Astrocyte (in vitro differentiated cells and primary cell): ENCODE data around the gene SMTNL2. TPM values are rescaled to one million over a fixed set of nuclear protein-coding genes. Genes with fewer than 3 reads are reported as not detected.

Experiments used
- DNase-seq: peaks from one replicate; pipeline ENCODE4 v3.0.0-alpha.2; 2010; ENCODE audit warnings: low read depth
- FAIRE-seq: peaks from 2 replicates; lab custom pipeline; 2011; peaks lifted over from hg19 to GRCh38; lab: Jason Lieb, UNC
- H2AFZ ChIP-seq: 2 replicates; pipeline ENCODE4 v1.6.0; 2012; ENCODE audit warnings: low read depth, low read length, inconsistent platforms
- H3K27ac ChIP-seq: 2 replicates; pipeline ENCODE4 v1.5.1; 2011; ENCODE audit warnings: low read depth, low read length, inconsistent platforms
- H3K27me3 ChIP-seq: 2 replicates; pipeline ENCODE4 v1.6.0; 2011; ENCODE audit warnings: low read length, inconsistent platforms; ENCODE audit not compliant: insufficient read depth
- H3K36me3 ChIP-seq: 2 replicates; pipeline ENCODE4 v1.5.1; 2011; ENCODE audit warnings: low read length, inconsistent platforms; ENCODE audit not compliant: insufficient read depth
- H3K4me1 ChIP-seq: 2 replicates; pipeline ENCODE4 v1.5.1; 2011; ENCODE audit warnings: low read length, inconsistent platforms; ENCODE audit not compliant: insufficient read depth
- H3K4me2 ChIP-seq: 2 replicates; pipeline ENCODE4 v1.6.0; 2012; ENCODE audit warnings: low read length, inconsistent platforms
- H3K4me3 ChIP-seq: 2 replicates; pipeline ENCODE4 v1.5.1; 2011; ENCODE audit warnings: low read depth, mild to moderate bottlenecking, low read length, inconsistent platforms; ENCODE audit not compliant: insufficient read depth
- H3K79me2 ChIP-seq: 2 replicates; pipeline ENCODE4 v1.6.0; 2012; ENCODE audit warnings: mild to moderate bottlenecking, low read length, inconsistent platforms; ENCODE audit not compliant: insufficient read depth
- H3K9ac ChIP-seq: 2 replicates; pipeline ENCODE4 v1.6.0; 2012; ENCODE audit warnings: mild to moderate bottlenecking, low read length, inconsistent platforms
- H3K9me3 ChIP-seq: 2 replicates; pipeline ENCODE4 v1.5.1; 2012; ENCODE audit warnings: low read depth, mild to moderate bottlenecking, low read length, inconsistent platforms; ENCODE audit not compliant: insufficient read depth
- H4K20me1 ChIP-seq: 2 replicates; pipeline ENCODE4 v1.6.0; 2012; ENCODE audit warnings: low read length, inconsistent platforms; ENCODE audit not compliant: insufficient read depth
- H3K27ac Mint-ChIP-seq: one replicate; pipeline ENCODE4 v1.8.0; 2021; ENCODE audit warnings: mild to moderate bottlenecking, mixed read lengths; ENCODE audit not compliant: unreplicated experiment
- H3K27me3 Mint-ChIP-seq: one replicate; pipeline ENCODE4 v1.8.0; 2021; ENCODE audit warnings: low read depth, mixed read lengths; ENCODE audit not compliant: unreplicated experiment
- H3K36me3 Mint-ChIP-seq: one replicate; pipeline ENCODE4 v1.8.0; 2021; ENCODE audit warnings: low read depth, mixed read lengths; ENCODE audit not compliant: unreplicated experiment
- H3K4me1 Mint-ChIP-seq: one replicate; pipeline ENCODE4 v1.8.0; 2021; ENCODE audit warnings: low read depth, mixed read lengths; ENCODE audit not compliant: unreplicated experiment
- H3K4me3 Mint-ChIP-seq: one replicate; pipeline ENCODE4 v1.8.0; 2021; ENCODE audit warnings: mild to moderate bottlenecking, moderate library complexity, mixed read lengths; ENCODE audit not compliant: unreplicated experiment
- H3K9me3 Mint-ChIP-seq: one replicate; pipeline ENCODE4 v1.8.0; 2021; ENCODE audit warnings: mild to moderate bottlenecking, mixed read lengths; ENCODE audit not compliant: unreplicated experiment
- EZH2 ChIP-seq: IDR thresholded peaks from 2 replicates; pipeline ENCODE4 v1.6.1; 2012; ENCODE audit warnings: mild to moderate bottlenecking, low read length, inconsistent platforms; ENCODE audit not compliant: insufficient read depth
- total RNA-seq: library from RNA; stranded (reverse); gene quantifications from 2 replicates; pipeline ENCODE4 v1.2.1, GENCODE V29; 2021
- TF ChIP-seq, protein P1 (sequence below): IDR thresholded peaks from 2 replicates; pipeline ENCODE4 v1.5.1; 2011; ENCODE audit warnings: low read depth, mild to moderate bottlenecking, inconsistent platforms, low read length, moderate library complexity; ENCODE audit not compliant: insufficient read depth

SMTNL2 gene
- total RNA-seq, 1 donor from 2014 or later, result 0.18 TPM

DNA sequence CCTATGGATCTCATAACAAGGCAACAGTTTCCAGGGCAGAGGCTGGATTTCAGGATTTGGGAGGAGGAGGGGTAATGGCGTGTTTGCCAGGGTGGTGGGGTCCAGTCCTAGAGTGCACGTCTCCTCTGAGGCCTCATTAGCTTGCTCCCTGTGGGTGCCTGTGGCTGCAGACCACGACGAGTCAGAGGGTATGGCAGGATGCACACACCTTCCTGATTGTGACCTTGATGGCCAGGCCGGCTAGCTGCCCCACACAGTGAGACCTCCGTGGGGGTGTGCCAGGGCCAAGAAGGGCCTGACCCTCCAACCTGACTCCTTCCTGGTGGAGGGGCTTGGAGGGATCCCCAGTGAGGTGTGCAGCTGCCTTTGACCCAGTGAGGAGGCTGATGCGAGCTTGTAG, 4.0 kb upstream of the SMTNL2 start:
- TF ChIP-seq, protein P1, sequence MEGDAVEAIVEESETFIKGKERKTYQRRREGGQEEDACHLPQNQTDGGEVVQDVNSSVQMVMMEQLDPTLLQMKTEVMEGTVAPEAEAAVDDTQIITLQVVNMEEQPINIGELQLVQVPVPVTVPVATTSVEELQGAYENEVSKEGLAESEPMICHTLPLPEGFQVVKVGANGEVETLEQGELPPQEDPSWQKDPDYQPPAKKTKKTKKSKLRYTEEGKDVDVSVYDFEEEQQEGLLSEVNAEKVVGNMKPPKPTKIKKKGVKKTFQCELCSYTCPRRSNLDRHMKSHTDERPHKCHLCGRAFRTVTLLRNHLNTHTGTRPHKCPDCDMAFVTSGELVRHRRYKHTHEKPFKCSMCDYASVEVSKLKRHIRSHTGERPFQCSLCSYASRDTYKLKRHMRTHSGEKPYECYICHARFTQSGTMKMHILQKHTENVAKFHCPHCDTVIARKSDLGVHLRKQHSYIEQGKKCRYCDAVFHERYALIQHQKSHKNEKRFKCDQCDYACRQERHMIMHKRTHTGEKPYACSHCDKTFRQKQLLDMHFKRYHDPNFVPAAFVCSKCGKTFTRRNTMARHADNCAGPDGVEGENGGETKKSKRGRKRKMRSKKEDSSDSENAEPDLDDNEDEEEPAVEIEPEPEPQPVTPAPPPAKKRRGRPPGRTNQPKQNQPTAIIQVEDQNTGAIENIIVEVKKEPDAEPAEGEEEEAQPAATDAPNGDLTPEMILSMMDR, result no peak
- Mint-ChIP-seq H3K27ac (no peak overlapping the region), H3K9me3 (no peaks in the 10 kb centered on the region), H3K36me3 (no peaks in the 10 kb centered on the region), H3K4me3 (no peak overlapping the region), H3K4me1 (peaks cover 8% of the 10 kb centered on the region), H3K27me3 (peaks cover 43% of the 10 kb centered on the region)
- Histone ChIP-seq H3K27me3 (peaks cover 22% of the 10 kb centered on the region), H3K4me3 (no peak overlapping the region), H3K4me2 (no peak overlapping the region), H3K36me3 (no peaks in the 10 kb centered on the region), H3K9me3 (no peaks in the 10 kb centered on the region), H3K27ac (no peak overlapping the region), H2AFZ (no peak overlapping the region), H4K20me1 (no peaks in the 10 kb centered on the region), H3K9ac (no peak overlapping the region), H3K4me1 (peaks cover 2% of the 10 kb centered on the region), H3K79me2 (no peaks in the 10 kb centered on the region)
- FAIRE-seq (no peak), DNase-seq (no peak)

DNA sequence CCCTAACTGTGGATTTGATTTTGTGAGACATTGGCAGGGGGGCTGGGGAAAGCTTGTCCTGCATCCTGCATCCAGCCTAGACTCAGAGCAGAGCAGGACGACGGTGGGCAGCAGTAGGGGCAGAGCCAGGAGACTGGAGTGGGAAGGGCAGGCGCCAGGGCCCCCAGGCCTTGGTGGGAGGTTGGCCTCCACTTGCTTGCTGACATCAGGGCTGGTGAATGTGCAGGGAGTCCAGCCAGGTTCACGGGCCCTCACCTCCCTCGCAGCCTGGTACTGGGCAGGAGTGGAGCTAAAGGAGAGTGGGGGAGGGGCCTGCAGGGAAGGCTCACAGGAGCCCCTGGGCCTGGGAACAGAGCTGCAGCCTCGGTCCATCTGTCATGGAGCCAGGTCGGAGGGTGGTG, 2.2 kb upstream of the SMTNL2 start:
- H3K27me3 ChIP-seq, result peaks cover 40% of the 10 kb centered on the region
- H3K9me3 ChIP-seq, result no peaks in the 10 kb centered on the region
- H3K4me3 Mint-ChIP-seq, result no peak overlapping the region

DNA sequence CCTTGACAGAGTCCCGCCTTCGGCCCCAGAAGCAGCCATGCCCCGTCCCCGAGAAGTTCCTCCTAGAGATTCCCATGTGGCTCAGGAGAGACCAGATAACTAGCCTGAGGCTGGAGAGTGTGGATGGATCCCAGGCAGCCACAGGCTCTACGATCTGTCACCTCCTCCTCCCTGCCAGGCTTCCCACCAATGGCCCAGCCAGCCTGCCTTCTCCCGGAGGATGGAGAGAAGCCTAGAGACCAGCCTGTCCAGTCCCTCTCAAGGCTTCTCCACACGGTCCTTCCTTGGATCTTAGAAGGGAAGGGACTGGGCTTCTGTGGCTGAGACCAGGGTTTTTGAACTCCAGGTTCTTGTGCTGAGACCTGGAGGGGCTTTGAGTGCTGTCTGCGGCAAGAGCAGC, 1.6 kb upstream of the SMTNL2 start:
- Mint-ChIP-seq H3K4me3 (no peak overlapping the region), H3K27ac (no peak overlapping the region), H3K4me1 (peaks cover 1% of the 10 kb centered on the region), H3K27me3 (peaks cover 57% of the 10 kb centered on the region), H3K9me3 (peaks cover 3% of the 10 kb centered on the region), H3K36me3 (no peaks in the 10 kb centered on the region)
- H3K9me3 ChIP-seq, result no peaks in the 10 kb centered on the region
- H3K9ac ChIP-seq, result no peak overlapping the region
- no peaks in the 10 kb centered on the region for H3K79me2 ChIP-seq
- no peak overlapping the region for H3K4me2 ChIP-seq
- H3K27ac ChIP-seq, result no peak overlapping the region
- peaks cover 2% of the 10 kb centered on the region for H3K4me1 ChIP-seq
- FAIRE-seq (no peak), DNase-seq (no peak)
- TF ChIP-seq EZH2, result peak; percentile 39
- TF ChIP-seq, protein P1, result no peak
- H3K27me3 ChIP-seq, result peaks cover 43% of the 10 kb centered on the region
- H4K20me1 ChIP-seq, result no peaks in the 10 kb centered on the region
- no peak overlapping the region for H2AFZ ChIP-seq
- no peak overlapping the region for H3K4me3 ChIP-seq
- H3K36me3 ChIP-seq, result no peaks in the 10 kb centered on the region

More for the DNA sequence above, 2.2 kb upstream of the SMTNL2 start:
- DNase-seq (no peak), FAIRE-seq (no peak)
- no peak overlapping the region for H2AFZ ChIP-seq
- H3K27me3 Mint-ChIP-seq, result peaks cover 53% of the 10 kb centered on the region
- no peaks in the 10 kb centered on the region for H4K20me1 ChIP-seq
- no peak overlapping the region for H3K9ac ChIP-seq
- H3K27ac Mint-ChIP-seq, result no peak overlapping the region
- H3K36me3 ChIP-seq, result no peaks in the 10 kb centered on the region
- H3K27ac ChIP-seq, result no peak overlapping the region
- H3K4me1 ChIP-seq, result peaks cover 2% of the 10 kb centered on the region
- H3K4me2 ChIP-seq, result no peak overlapping the region
- H3K36me3 Mint-ChIP-seq, result no peaks in the 10 kb centered on the region
- peaks cover 2% of the 10 kb centered on the region for H3K4me1 Mint-ChIP-seq
- TF ChIP-seq, protein P1, result no peak
- TF ChIP-seq EZH2, result no peak
- H3K4me3 ChIP-seq, result no peak overlapping the region
- peaks cover 3% of the 10 kb centered on the region for H3K9me3 Mint-ChIP-seq
- no peaks in the 10 kb centered on the region for H3K79me2 ChIP-seq
